Epithelial cell of proximal tubule (primary cell): ENCODE data around the gene MEGF10. TPM values are rescaled to one million over a fixed set of nuclear protein-coding genes. Genes with fewer than 3 reads are reported as not detected.

Experiments
- DNase-seq: peaks from one replicate; pipeline ENCODE4 v3.0.0-alpha.2; 2011; ENCODE audit warnings: low read depth
- H3K4me3 ChIP-seq: 2 replicates; pipeline ENCODE4 v1.5.1; 2011; ENCODE audit warnings: low read depth, mild to moderate bottlenecking, low read length
- CTCF ChIP-seq: conservative IDR thresholded peaks from 2 replicates; pipeline ENCODE4 v1.5.1; 2012; ENCODE audit warnings: low read depth, mild to moderate bottlenecking, low read length
- total RNA-seq: library from RNA; depleted of rRNA; stranded (reverse); fragments of >200 nt; gene quantifications from 2 replicates; pipeline ENCODE4 v1.2.3, GENCODE V29; 2015

Gene MEGF10
- total RNA-seq, 1 donor from 2014 or later, result 0.52 TPM

- no peak for DNase-seq
- no peak overlapping the region for H3K4me3 ChIP-seq
- peak; percentile 38 for TF ChIP-seq CTCF
These were observed 151.3 kb downstream of the MEGF10 start for GRCh38 chr5:127441799-127442484.

- H3K4me3 ChIP-seq, result no peak overlapping the region
- DNase-seq, result no peak
- no peak for TF ChIP-seq CTCF
These were observed 153.6 kb downstream of the MEGF10 start for GRCh38 chr5:127444171-127444570.

GRCh38 chr5:127445328-127445727 lies 154.7 kb downstream of the MEGF10 start:
- no peak for DNase-seq
- no peak for TF ChIP-seq CTCF
- H3K4me3 ChIP-seq, result no peak overlapping the region

GRCh38 chr5:127446626-127447025 lies 156.0 kb downstream of the MEGF10 start:
- DNase-seq, result no peak
- TF ChIP-seq CTCF, result no peak
- H3K4me3 ChIP-seq, result no peak overlapping the region

GRCh38 chr5:127447827-127448226 lies 157.2 kb downstream of the MEGF10 start:
- no peak for TF ChIP-seq CTCF
- H3K4me3 ChIP-seq, result no peak overlapping the region
- no peak for DNase-seq

GRCh38 chr5:127450046-127450445 lies 159.4 kb downstream of the MEGF10 start:
- no peak overlapping the region for H3K4me3 ChIP-seq
- TF ChIP-seq CTCF, result no peak
- no peak for DNase-seq

GRCh38 chr5:127451096-127451495 lies 160.5 kb downstream of the MEGF10 start:
- no peak for DNase-seq
- no peak overlapping the region for H3K4me3 ChIP-seq
- TF ChIP-seq CTCF, result no peak
